ENCODE results near the gene NAA35.

The NAA35 gene

GRCh38 chr9:86069206-86069869 is 128.4 kb downstream of the NAA35 start:
- no peak for DNase-seq
